Measurements from ENCODE around the gene ATP2A2. TPM values are rescaled to one million over a fixed set of nuclear protein-coding genes. Genes with fewer than 3 reads are reported as not detected.
A peak's percentile ranks its signal among the peaks of the same experiment; 100 is the strongest.
"Not testable (repeated sequence)": the region's sequence is repeated elsewhere in the genome, so short reads cannot be mapped to it uniquely, and the experiment has no call there.

ATP2A2 gene
- total RNA-seq, 8 experiments from 2014 or later: 83.0 to 240 (median 119) TPM

GRCh38 chr12:110320550-110320949, 39.5 kb downstream of the ATP2A2 start:
- no peak for ATAC-seq (replicated peaks in 6 of 8)
- Histone ChIP-seq H3K4me1 (replicated peaks in 1 of 2) (no peaks in the 10 kb centered on the region), H3K4me3 (no peak overlapping the region), H3K27ac (no peak overlapping the region)
- in situ Hi-C loops (cut with MboI; ENCODE audit: low pct_unique_long_range_greater_than_20kb in 2 of 9, low sequenced_read_pairs in 9 of 9, unreplicated experiment in 9 of 9): no loop called here
- WGBS, 10 experiments: 88 to 100% (median 93%) methylated on average over 1 to 3 of the region's 3 CpGs; no CpG with 5 or more reads in 1 of the 10 experiments

- Histone ChIP-seq H3K4me3 (no peak overlapping the region), H3K4me1 (replicated peaks in 1 of 2) (no peaks in the 10 kb centered on the region), H3K27ac (no peak overlapping the region)
- in situ Hi-C loops (cut with MboI; ENCODE audit: low pct_unique_long_range_greater_than_20kb in 2 of 9, low sequenced_read_pairs in 9 of 9, unreplicated experiment in 9 of 9): no loop called here
- no peak for ATAC-seq (replicated peaks in 6 of 8)
- WGBS, 10 experiments: 0 to 100% (median 65%) methylated on average over 1 to 4 of the region's 4 CpGs; no CpG with 5 or more reads in 2 of the 10 experiments
Observed at GRCh38 chr12:110329710-110330109, 48.7 kb downstream of the ATP2A2 start.

- Histone ChIP-seq H3K4me3 (no peak overlapping the region), H3K4me1 (replicated peaks in 1 of 2) (no peaks in the 10 kb centered on the region), H3K27ac (no peak overlapping the region)
- 64 to 100% (median 92%) methylated on average over 1 to 3 of the region's 3 CpGs; no CpG with 5 or more reads in 1 of the 10 experiments for WGBS, 10 experiments
- ATAC-seq (replicated peaks in 6 of 8): no peak
- in situ Hi-C loops (cut with MboI; ENCODE audit: low pct_unique_long_range_greater_than_20kb in 2 of 9, low sequenced_read_pairs in 9 of 9, unreplicated experiment in 9 of 9): no loop called here
Observed at GRCh38 chr12:110330124-110330523, 49.1 kb downstream of the ATP2A2 start.

- Histone ChIP-seq H3K4me1 (replicated peaks in 1 of 2) (no peaks in the 10 kb centered on the region), H3K27ac (no peak overlapping the region), H3K4me3 (no peak overlapping the region)
- in situ Hi-C loops (cut with MboI; ENCODE audit: low pct_unique_long_range_greater_than_20kb in 2 of 9, low sequenced_read_pairs in 9 of 9, unreplicated experiment in 9 of 9): no loop called here
- peak in 4 of 8 experiments; percentile 43 to 87 (median 72) for ATAC-seq (replicated peaks in 6 of 8)
Observed at GRCh38 chr12:110330544-110330943, 49.5 kb downstream of the ATP2A2 start.

GRCh38 chr12:110333201-110333600, 52.2 kb downstream of the ATP2A2 start:
- no peak for ATAC-seq (replicated peaks in 6 of 8)
- H3K27ac ChIP-seq: no peak overlapping the region
- in situ Hi-C loops (cut with MboI; ENCODE audit: low pct_unique_long_range_greater_than_20kb in 2 of 9, low sequenced_read_pairs in 9 of 9, unreplicated experiment in 9 of 9): no loop called here
- no peak overlapping the region for H3K4me3 ChIP-seq
- H3K4me1 ChIP-seq (replicated peaks in 1 of 2): no peaks in the 10 kb centered on the region

- no peak for ATAC-seq (replicated peaks in 6 of 8)
- H3K27ac ChIP-seq: no peak overlapping the region
- H3K4me3 ChIP-seq: no peak overlapping the region
- 100% methylated on average over 1 to 4 of the region's 4 CpGs; no CpG with 5 or more reads in 6 of the 10 experiments for WGBS, 10 experiments
- in situ Hi-C loops (cut with MboI; ENCODE audit: low pct_unique_long_range_greater_than_20kb in 2 of 9, low sequenced_read_pairs in 9 of 9, unreplicated experiment in 9 of 9): no loop called here
- no peaks in the 10 kb centered on the region for H3K4me1 ChIP-seq (replicated peaks in 1 of 2)
Observed at GRCh38 chr12:110335481-110336045, 54.5 kb downstream of the ATP2A2 start.

GRCh38 chr12:110337912-110338710, 57.1 kb downstream of the ATP2A2 start:
- Histone ChIP-seq H3K4me3 (no peak overlapping the region), H3K4me1 (replicated peaks in 1 of 2) (no peaks in the 10 kb centered on the region), H3K27ac (no peak overlapping the region)
- in situ Hi-C loops (cut with MboI; ENCODE audit: low pct_unique_long_range_greater_than_20kb in 2 of 9, low sequenced_read_pairs in 9 of 9, unreplicated experiment in 9 of 9): no loop called here
- no peak for ATAC-seq (replicated peaks in 6 of 8)
- 67 to 100% (median 95%) methylated on average over 1 to 10 of the region's 11 CpGs for WGBS, 10 experiments

- 67 to 100% (median 86%) methylated on average over 1 to 2 of the region's 3 CpGs; no CpG with 5 or more reads in 4 of the 10 experiments for WGBS, 10 experiments
- ATAC-seq (replicated peaks in 6 of 8): peak in 1 of 8 experiments; percentile 18
- Histone ChIP-seq H3K4me1 (replicated peaks in 1 of 2) (no peaks in the 10 kb centered on the region), H3K4me3 (no peak overlapping the region), H3K27ac (no peak overlapping the region)
- in situ Hi-C loops (cut with MboI; ENCODE audit: low pct_unique_long_range_greater_than_20kb in 2 of 9, low sequenced_read_pairs in 9 of 9, unreplicated experiment in 9 of 9): no loop called here
Observed at GRCh38 chr12:110338754-110339153, 57.7 kb downstream of the ATP2A2 start.

GRCh38 chr12:110339184-110339952, 58.3 kb downstream of the ATP2A2 start:
- in situ Hi-C loops (cut with MboI; ENCODE audit: low pct_unique_long_range_greater_than_20kb in 2 of 9, low sequenced_read_pairs in 9 of 9, unreplicated experiment in 9 of 9): no loop called here
- Histone ChIP-seq H3K4me1 (replicated peaks in 1 of 2) (no peaks in the 10 kb centered on the region), H3K4me3 (no peak overlapping the region), H3K27ac (no peak overlapping the region)
- 40 to 98% (median 93%) methylated on average over 1 to 8 of the region's 8 CpGs; no CpG with 5 or more reads in 1 of the 10 experiments for WGBS, 10 experiments
- peak in 1 of 8 experiments; percentile 45 for ATAC-seq (replicated peaks in 6 of 8)

- H3K4me1 ChIP-seq (replicated peaks in 1 of 2); in situ Hi-C loops (cut with MboI; ENCODE audit: low pct_unique_long_range_greater_than_20kb in 2 of 9, low sequenced_read_pairs in 9 of 9, unreplicated experiment in 9 of 9); ATAC-seq (replicated peaks in 6 of 8); H3K27ac ChIP-seq; H3K4me3 ChIP-seq: not testable (repeated sequence)
- 94 to 100% (median 98%) methylated on average over 1 to 8 of the region's 8 CpGs; no CpG with 5 or more reads in 3 of the 10 experiments for WGBS, 10 experiments
Observed at GRCh38 chr12:110340261-110340660, 59.2 kb downstream of the ATP2A2 start.

GRCh38 chr12:110340706-110341105, 59.7 kb downstream of the ATP2A2 start:
- Histone ChIP-seq H3K4me1 (replicated peaks in 1 of 2) (no peaks in the 10 kb centered on the region), H3K27ac (no peak overlapping the region), H3K4me3 (no peak overlapping the region)
- ATAC-seq (replicated peaks in 6 of 8): no peak
- WGBS, 10 experiments: 88 to 100% (median 96%) methylated on average over 1 to 18 of the region's 18 CpGs; no CpG with 5 or more reads in 3 of the 10 experiments
- in situ Hi-C loops (cut with MboI; ENCODE audit: low pct_unique_long_range_greater_than_20kb in 2 of 9, low sequenced_read_pairs in 9 of 9, unreplicated experiment in 9 of 9): no loop called here

GRCh38 chr12:110342157-110342556, 61.1 kb downstream of the ATP2A2 start:
- no peaks in the 10 kb centered on the region for H3K4me1 ChIP-seq (replicated peaks in 1 of 2)
- no peak for ATAC-seq (replicated peaks in 6 of 8)
- no peak overlapping the region for H3K27ac ChIP-seq
- in situ Hi-C loops (cut with MboI; ENCODE audit: low pct_unique_long_range_greater_than_20kb in 2 of 9, low sequenced_read_pairs in 9 of 9, unreplicated experiment in 9 of 9): no loop called here
- WGBS, 10 experiments: 93 to 100% (median 99%) methylated on average over 1 to 10 of the region's 15 CpGs; no CpG with 5 or more reads in 2 of the 10 experiments
- no peak overlapping the region for H3K4me3 ChIP-seq

GRCh38 chr12:110343114-110343513, 62.1 kb downstream of the ATP2A2 start:
- Histone ChIP-seq H3K4me3 (no peak overlapping the region), H3K27ac (no peak overlapping the region), H3K4me1 (replicated peaks in 1 of 2) (no peaks in the 10 kb centered on the region)
- in situ Hi-C loops (cut with MboI; ENCODE audit: low pct_unique_long_range_greater_than_20kb in 2 of 9, low sequenced_read_pairs in 9 of 9, unreplicated experiment in 9 of 9): no loop called here
- WGBS, 10 experiments: 50 to 100% (median 70%) methylated on average over 1 to 5 of the region's 5 CpGs
- ATAC-seq (replicated peaks in 6 of 8): no peak

Measured in motor neuron (in vitro differentiated cells).